ENCODE data around the gene CTSL. TPM values are rescaled to one million over a fixed set of nuclear protein-coding genes. Genes with fewer than 3 reads are reported as not detected.
"Not testable (repeated sequence)": the region's sequence is repeated elsewhere in the genome, so short reads cannot be mapped to it uniquely, and the experiment has no call there.

CTSL gene
- total RNA-seq, 1 donor from 2014 or later = 140 TPM

DNA sequence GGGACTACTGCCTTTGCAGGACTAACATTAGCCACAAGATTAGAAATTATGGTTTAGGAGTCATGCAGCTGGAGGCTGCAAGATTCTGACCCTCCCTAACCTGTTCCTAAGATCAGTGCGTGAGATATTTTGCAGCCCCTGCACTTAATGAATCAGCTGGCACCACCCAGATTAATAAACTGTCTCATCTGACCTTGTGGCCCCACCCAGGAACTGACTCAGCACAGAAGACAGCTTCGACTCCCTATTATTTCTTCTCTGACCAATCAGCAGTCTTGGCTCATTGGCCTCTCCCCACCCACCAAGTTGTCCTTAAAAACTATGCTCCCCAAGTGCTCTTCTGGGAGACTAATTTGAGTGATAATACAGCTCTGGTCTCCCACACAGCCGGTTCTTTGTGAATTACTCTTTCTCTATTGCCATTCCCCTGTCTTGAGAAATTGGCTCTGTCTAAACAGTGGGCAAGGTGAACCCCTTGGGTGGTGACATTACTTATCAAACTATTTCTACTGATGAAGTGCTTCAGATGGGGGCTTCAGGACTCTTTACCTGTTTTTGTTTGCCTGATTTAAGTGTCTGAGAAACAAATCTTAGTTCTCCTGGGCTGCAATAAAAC lies 17.0 kb downstream of the CTSL start:
- ATAC-seq = no peak
- intact Hi-C loops (cut with DNase I) = no loop called here

DNA sequence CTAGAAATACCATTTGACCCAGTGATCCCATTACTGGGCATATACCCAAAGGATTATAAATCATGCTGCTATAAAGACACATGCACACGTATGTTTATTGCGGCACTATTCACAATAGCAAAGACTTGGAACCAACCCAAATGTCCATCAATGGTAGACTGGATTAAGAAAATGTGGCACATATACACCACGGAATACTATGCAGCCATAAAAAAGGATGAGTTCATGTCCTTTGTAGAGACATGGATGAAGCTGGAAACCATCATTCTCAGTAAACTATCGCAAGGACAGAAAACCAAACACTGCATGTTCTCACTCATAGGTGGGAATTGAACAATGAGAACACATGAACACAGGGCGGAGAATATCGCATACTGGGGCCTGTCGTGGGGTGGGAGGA lies 18.3 kb downstream of the CTSL start:
- ATAC-seq; DNase-seq (ENCODE audit: missing footprints); intact Hi-C loops (cut with DNase I): not testable (repeated sequence)

More for the DNA sequence above, 17.0 kb downstream of the CTSL start:
- no peak for DNase-seq (ENCODE audit: missing footprints)

DNA sequence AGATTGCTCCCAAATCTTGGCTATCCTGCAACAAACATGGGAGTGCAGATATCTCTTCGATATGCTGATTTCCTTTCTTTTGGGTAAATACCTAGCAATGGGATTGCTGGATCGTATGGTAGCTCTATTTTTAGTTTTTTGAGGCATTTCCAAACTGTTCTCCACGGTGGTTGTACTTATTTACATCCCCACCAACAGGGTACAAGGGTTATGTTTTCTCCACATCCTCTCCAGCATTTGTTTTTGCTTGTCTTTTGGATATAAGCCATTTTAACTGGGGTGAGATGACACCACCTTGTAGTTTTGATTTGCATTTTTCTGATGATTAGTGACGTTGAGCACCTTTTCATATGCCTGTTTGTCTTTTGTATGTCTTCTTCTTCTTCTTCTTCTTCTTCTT lies 20.3 kb downstream of the CTSL start:
- intact Hi-C loops (cut with DNase I) = no loop called here
- ATAC-seq = no peak
- no peak for DNase-seq (ENCODE audit: missing footprints)

DNA sequence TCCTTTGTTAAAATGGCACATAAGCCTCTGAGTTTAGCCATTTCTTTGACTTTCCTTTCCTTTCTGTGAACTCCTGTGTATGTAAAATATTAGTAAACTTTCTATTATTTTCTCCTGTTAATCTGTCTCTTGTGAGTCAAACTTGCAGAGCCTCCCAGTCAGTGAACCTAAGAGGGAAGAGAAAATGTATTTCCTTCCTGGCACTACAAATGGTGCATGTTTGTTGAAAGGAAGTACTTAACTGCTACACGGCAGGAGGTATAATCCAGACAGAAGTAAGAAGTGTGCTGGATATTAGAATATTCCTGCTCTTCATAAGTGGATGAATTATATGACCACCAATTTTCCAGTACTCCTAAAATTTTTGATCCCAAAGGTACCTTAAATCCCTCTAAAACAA lies 23.0 kb downstream of the CTSL start:
- DNase-seq (ENCODE audit: missing footprints) = no peak
- no peak for ATAC-seq
- intact Hi-C loops (cut with DNase I) = no loop called here

DNA sequence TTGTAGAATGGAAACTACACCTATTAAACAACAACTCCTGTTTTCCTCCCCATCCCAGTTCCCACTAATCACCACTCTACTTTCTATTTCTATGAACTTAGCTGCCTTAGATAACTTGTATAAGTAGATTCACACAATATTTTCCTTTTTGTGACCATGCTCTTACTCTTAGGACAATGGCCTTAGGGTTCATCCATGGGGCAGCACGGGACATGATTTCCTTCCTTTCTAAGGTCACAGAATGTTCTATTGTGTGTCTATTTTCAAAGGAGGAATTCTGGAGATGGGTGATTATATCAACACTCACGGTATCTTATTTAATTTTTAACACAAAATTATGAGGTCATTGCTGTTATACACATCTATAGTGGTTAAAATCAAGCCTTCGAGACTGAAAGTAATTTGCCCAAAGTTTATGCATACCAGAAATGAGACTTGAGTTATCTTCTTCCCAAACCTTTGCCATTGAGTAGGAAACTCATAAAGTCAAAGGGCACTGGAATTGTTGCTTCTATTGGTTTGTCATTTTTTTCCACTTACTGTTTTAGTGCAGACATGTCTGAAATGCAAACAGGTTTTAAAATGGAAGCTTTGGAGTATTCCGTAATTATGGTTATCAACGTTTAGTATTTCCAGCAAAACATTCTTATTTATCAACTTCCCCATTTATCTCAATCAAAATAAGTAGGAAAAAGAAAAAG lies 23.6 kb downstream of the CTSL start:
- intact Hi-C loops (cut with DNase I) = no loop called here
- no peak for ATAC-seq

DNA sequence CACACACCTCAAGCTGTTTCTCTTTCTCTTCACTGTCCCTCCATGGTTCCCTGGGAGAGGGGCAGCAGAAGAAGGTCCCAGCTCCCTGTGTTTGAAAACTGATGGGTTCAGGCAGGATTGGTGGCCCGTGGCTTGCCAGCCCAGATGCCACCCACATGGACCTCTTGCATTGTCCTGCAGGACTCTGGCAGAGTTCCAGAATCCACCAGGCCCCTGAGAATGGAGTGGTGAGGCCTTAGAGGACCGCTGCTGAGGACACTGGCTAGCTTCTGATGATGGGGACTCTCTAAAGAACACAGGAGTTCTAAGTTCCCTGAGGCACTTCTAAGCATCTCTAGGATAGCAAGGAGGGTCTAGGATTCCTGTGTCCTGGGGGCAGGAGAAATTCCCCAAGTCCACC lies 24.8 kb downstream of the CTSL start:
- ATAC-seq (no peak), DNase-seq (ENCODE audit: missing footprints) (no peak)
- intact Hi-C loops (cut with DNase I) = no loop called here

More for the DNA sequence above, 23.6 kb downstream of the CTSL start:
- no peak for DNase-seq (ENCODE audit: missing footprints)

DNA sequence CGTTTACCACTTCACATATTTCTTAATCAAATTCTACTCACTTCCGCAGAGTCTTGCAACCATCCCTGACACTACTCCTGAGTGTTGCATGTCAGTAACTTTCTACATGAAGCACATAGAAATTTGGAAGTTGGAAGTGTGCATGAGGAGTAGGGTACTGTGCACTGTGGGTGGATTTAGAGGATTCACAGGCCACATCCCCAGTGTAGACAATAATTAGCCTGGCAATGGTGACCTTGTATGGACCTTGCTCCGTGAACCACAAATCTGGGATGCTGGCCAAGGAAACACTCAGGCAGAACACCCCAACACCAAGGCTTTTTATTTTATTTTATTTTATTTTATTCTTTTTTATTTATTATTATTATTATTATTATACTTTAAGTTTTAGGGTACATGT lies 25.5 kb downstream of the CTSL start:
- no peak for DNase-seq (ENCODE audit: missing footprints)
- intact Hi-C loops (cut with DNase I) = no loop called here

DNA sequence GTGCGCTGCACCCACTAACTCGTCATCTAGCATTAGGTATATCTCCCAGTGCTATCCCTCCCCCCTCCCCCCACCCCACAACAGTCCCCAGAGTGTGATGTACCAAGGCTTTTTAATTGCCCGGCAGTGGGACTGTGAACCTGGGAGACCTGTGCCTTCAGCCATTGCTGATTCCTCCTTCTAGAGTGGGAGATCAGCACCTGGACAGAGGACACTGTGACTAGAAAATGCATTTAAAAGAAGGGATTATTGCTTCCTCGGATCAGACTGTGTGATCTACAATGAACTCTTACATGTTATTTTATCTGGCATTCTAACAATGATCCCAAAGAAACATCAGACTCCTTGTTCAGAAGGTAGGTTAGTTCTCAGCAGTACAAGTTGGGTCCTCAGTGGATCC lies 25.9 kb downstream of the CTSL start:
- no peak for ATAC-seq
- intact Hi-C loops (cut with DNase I) = no loop called here
- DNase-seq (ENCODE audit: missing footprints) = no peak

More for the DNA sequence above, 25.5 kb downstream of the CTSL start:
- no peak for ATAC-seq

DNA sequence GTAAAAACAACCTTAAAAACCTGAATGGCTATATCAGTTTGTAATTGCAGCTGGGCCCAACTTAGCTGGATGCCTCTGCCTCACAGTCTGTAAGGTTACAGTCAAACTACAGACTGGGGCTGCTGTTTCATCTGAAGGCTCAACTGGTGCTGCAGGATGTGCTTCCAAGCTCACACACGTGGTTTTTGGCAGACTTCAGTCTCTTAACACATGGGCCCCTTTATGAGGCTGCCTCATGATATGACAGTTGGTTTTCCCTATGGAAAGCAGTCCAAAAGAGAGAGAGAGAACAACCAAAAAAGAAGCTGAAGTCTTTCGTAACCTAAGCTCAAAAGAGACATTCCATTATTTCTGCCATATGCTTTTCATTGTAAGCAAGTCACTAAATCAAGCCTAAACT lies 27.4 kb downstream of the CTSL start:
- no peak for DNase-seq (ENCODE audit: missing footprints)
- no peak for ATAC-seq
- intact Hi-C loops (cut with DNase I) = no loop called here

DNA sequence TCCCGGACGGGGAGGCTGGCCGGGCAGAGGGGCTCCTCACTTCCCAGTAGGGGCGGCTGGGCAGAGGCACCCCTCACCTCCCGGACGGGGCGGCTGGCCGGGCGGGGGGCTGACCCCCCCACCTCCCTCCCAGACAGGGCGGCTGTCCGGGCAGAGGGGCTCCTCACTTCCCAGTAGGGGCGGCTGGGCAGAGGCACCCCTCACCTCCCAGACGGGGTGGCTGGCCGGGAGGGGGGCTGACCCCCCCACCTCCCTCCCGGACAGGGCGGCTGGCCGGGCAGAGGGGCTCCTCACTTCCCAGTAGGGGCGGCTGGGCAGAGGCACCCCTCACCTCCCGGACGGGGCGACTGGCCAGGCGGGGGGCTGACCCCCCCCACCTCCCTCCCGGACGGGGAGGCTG lies 32.4 kb downstream of the CTSL start:
- intact Hi-C loops (cut with DNase I); ATAC-seq; DNase-seq (ENCODE audit: missing footprints): not testable (repeated sequence)

DNA sequence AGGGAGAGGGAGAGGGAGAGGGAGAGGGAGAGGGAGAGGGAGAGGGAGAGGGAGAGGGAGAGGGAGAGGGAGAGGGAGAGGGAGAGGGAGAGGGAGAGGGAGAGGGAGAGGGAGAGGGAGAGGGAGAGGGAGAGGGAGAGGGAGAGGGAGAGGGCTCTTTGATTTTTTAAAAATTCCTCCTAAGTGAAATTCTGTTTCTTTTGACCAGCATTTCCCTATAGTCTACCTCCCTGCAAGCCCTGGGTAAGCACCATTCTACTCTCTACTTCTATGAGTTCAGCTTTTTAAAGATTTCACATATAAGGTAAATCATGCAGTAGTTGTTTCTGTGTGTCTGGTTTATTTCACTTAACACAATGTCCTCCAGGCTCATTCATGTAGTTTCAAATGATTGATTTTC lies 34.1 kb downstream of the CTSL start:
- DNase-seq (ENCODE audit: missing footprints); intact Hi-C loops (cut with DNase I); ATAC-seq: not testable (repeated sequence)

DNA sequence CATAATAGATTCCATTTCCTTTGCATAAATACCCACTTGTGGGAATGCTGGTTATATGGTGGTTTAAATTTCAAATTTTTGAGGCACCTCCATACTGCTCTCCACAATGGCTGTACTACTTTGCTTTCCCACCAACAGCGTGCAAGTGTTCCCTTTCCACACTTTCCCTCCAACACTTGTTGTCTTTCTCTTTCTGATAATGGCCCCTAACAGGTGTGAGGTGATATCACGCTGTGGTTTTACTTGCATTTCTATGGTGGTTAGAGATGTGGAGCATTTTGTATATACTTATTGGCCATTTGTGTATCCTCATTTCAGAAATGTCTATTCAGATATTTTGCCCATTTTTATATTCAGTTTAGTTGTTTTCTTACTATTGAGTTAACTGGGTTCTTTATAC lies 34.6 kb downstream of the CTSL start:
- DNase-seq (ENCODE audit: missing footprints) = no peak
- ATAC-seq = no peak
- intact Hi-C loops (cut with DNase I) = no loop called here

DNA sequence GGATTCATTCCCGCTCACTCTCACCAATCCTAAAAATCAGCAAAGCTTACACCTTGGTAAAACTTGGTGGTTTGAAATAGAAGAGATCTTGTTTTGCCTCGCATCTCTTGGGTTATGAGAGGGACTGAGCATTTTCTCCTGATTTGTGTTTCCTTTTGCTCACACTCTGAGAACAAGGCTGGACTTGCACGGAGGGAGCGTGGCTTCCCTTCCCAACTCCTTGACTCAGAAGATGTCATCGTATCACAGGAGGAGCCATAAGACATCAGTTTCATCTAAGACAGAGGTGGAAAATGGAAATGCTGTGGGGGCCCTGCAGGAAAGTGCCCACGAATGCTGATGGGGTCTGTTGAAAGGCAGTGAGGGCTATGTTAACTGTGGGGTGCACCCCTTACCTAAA lies 37.4 kb downstream of the CTSL start:
- DNase-seq (ENCODE audit: missing footprints) (no peak), ATAC-seq (no peak)
- intact Hi-C loops (cut with DNase I) = no loop called here

DNA sequence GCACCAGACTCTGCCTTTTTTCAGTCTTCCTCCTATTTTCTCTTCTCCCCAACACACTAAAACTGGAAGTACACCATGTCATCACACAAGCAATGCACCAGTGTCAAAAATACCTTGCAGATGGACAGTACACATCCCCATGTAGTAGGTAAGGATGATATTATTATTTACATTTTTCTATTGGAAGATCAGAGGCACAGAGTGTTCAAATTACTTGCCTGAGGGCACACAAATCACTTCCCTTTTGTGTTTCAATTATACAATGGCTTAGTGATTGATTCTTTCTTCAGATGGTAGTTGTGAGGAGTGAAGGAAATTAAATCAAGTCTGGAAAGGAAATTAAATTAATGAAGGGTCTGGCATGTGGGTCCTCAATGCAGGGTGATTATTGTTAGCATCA lies 39.6 kb downstream of the CTSL start:
- intact Hi-C loops (cut with DNase I) = no loop called here
- ATAC-seq (no peak), DNase-seq (ENCODE audit: missing footprints) (no peak)

DNA sequence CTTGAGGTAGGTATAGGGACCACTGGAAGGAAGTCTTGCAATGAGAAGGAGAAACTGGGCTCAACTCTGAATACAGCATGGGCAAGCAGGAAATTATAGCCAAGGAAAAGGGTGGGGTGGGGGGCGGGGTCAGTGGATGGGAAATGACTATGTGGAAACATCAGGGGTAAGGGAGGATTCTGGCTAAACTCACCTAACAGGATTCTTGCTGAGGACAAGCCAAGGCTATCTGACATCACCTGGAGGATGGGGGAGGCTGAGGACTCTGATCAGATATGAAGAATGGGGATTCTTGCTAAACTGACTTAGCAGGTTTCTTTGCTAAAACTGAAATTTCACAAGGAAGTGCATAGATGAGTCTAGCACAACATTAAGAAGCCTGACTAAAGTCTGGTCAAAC lies 40.8 kb downstream of the CTSL start:
- DNase-seq (ENCODE audit: missing footprints) = no peak
- no peak for ATAC-seq
- intact Hi-C loops (cut with DNase I) = no loop called here

DNA sequence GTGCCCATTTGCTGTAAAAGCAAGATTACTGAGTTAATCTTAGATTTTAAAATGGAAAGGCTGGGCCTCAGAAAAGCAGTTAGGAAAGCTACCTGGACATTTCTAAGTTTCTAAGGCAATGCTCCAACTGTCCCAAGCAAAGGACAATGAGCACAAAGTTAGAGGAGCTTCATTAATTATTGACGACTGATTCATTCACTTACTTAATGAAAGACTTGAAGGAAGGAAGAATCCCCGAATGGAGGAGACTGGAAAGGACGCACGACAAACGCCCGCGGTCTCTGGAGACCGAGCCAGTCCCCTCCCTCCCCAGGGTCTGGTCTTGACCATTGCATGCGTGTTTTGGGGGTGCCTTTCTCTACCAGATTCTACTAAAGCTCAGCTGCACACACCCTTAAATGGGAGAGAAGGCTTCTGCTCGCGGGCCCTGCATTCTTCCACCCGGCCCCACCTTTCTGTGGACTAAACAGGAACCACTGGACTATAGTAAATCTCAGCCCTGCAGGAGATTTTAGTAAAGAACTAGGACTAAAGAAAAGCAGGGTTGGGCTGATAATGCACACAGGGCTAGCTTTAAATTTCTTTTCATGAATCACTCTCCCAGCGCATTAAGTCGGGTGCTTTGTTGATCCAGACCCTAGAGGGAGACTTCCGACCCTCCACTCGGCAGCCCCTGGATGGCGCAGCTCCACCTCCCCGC lies 44.8 kb downstream of the CTSL start:
- DNase-seq (ENCODE audit: missing footprints) (no peak), ATAC-seq (no peak)
- intact Hi-C loops (cut with DNase I) = no loop called here

DNA sequence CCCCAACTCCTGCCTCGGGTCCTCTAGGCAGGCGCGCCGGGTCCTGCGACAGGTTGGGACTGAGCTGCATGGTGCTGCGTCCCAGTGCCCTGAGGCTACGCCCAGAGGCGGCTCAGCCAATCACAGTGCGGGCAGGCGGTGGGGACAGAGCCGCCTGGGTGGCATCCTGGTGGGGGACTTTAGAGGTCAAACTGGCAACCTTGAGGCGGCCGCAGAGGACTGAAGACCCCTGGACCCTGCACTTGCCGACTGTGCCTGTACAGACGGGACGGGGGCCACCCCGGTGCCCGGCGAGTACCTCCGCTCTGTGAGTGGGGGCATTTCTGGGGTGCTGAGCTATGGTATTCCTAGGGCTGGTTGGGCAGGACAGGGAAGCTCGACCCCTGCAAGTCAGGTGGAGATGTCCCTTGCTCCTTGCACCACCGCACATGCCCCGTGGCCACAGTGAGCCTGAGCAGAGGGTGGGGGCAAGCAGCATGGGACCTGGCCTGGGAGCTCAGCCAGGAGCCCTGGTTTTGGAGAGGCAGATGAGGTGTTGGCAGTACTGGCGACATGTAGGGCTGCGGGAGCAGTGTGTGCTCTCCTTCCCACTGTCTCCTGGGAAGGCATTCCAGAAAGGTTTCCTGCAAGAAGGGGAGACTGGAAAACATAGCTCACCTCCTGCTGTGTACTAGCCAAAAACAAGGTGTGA lies 45.5 kb downstream of the CTSL start:
- peak; percentile 68 for DNase-seq (ENCODE audit: missing footprints)
- ATAC-seq = peak; percentile 94
- intact Hi-C loops (cut with DNase I) = no loop called here

DNA sequence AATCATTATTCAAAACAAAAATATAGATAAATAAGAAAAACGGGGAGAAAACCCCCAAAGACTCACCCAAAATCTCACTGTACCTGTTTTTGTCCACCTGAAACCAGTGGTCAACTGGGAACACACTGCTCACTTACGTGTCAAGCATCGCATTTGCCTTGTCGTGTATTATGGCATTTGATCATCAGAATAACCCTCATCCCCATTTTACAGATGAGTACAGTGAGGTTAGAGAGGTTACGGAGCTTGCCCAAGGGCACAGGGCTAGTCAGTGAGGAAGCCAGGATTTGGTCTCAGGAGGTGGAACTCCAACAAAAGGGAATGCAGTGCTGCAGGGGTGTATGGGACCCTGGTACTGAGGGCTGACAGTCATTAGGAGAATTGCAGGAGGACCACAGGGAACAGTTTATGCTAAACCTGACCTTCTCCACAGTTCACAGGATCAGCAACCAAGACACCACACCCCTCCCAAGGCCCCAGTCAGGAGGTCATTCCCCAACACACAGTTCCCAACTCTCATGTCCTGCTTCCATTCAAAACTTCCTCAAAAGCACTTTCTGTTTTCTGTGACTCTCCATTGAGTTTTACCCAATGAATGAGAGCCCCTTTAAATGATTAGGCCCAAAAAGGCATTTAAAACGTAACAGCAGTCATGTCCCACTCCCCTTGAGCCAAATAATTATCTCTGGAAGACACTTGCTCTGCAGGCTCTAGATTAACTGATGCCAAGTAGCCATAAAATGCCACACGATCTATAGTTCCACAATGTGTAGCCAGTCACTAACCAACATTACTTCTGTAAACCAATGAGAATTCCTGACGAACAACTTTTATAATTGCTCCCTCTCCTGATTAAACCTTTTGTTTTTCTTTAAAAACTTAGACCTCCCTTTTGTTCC lies 50.8 kb downstream of the CTSL start:
- ATAC-seq = peak; percentile 8
- intact Hi-C loops (cut with DNase I) = no loop called here

DNA sequence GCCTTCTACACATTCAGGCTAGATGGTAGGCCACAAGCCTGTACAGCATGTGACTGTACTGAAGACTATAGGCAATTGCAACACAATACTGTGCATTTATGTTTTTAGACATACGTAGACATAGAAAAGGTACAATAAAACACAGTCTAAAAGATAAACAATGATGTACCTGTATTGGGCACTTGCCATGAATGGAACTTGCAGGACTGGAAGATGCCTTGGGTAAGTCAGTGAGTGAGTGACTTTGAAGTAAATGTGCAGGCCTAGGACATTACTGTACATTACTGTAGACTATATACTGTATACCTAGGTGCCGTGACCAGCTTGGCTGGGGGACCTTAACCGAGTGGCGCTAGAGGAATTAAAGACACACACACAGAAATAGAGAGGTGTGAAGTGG lies 53.1 kb downstream of the CTSL start:
- no peak for DNase-seq (ENCODE audit: missing footprints)
- ATAC-seq = no peak
- intact Hi-C loops (cut with DNase I) = no loop called here

More for the DNA sequence above, 50.8 kb downstream of the CTSL start:
- DNase-seq (ENCODE audit: missing footprints) = no peak

All from Right ventricle myocardium inferior (tissue), 1 donor.